Hair follicular keratinocyte (primary cell): ENCODE measurements around the gene DNAJC19. TPM values are rescaled to one million over a fixed set of nuclear protein-coding genes. Genes with fewer than 3 reads are reported as not detected.

ENCODE experiments used
- total RNA-seq: library from RNA; depleted of rRNA; stranded (reverse); fragments of >200 nt; gene quantifications from 2 replicates; pipeline ENCODE4 v1.2.3, GENCODE V29; 2015

Gene DNAJC19
- total RNA-seq: 21.9 and 28.2 TPM in 2 replicates

DNA sequence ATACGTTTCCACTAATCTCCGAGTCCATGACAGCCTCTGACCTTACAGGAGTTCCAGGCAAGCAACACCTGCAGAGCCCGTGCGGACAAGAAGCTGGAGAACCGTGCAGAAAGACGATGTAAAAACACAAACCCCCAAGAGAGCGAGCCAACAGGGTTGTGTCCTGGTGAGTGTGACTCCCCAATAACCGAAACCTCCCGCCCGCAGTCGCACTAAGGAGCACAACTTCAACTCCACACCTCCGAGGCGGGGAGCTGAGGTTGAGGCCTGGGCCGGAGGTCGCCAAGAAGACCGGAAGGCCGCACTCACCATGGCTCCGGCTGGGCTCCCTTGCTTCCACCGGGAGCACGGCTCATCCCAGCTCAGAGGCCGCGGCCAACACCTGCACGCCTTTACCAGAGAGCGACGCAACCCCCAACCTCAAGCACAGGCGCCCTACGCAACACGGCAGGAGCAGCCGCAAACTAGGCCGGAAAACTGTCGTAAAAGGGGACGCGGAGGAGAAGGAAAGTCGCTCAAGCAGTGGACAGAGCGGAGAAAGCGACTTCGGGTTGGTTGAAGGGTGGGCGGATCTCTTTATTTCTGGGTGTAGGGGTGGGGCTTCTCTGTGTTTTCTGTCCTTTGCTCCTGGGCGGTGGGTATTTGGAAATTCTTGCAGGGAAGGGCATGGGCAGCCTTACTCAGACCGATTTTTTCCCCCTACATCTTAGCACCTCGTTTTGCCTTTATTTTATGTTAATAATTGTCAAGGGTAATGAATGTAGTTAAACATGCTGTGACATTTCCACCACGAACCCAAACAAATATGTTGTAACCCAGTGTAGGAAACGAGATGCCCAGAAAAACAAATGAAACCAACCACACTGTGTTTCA lies at the start of gene DNAJC19:
Gene DNAJC19, minus strand, starts transcription at position 446 of the 873 bp plus-strand sequence. Its CDS starts 134 bp downstream, at position 312.

Other genes starting within 250 kb of the DNAJC19 start
- 76.9 and 89.3 TPM in 2 replicates for gene FXR1, start 77.1 kb downstream of the DNAJC19 start, total RNA-seq